ENCODE data around the gene UNC5A.

Gene UNC5A

GRCh38 chr5:176902911-176903664, 92.7 kb downstream of the UNC5A start:
- peaks cover 53% of the 10 kb centered on the region for H3K36me3 ChIP-seq (ENCODE audit: insufficient read depth, low read length)
- H3K27ac ChIP-seq = no peak overlapping the region
- TF ChIP-seq FOXP2 (optimal IDR thresholded peaks at IDR 0.05; ENCODE audit: control extremely low read depth, extremely low read length, insufficient read depth) (no peak), POLR2AphosphoS5 (IDR thresholded peaks at IDR 0.05; ENCODE audit: borderline replicate concordance, low read depth, low read length) (no peak), EZH2 (IDR thresholded peaks at IDR 0.05) (no peak)
- H3K9ac ChIP-seq (ENCODE audit: insufficient read length) = no peak overlapping the region
- DNase-seq (ENCODE audit: low read depth, low spot score) = no peak
- H3K4me3 ChIP-seq = no peak overlapping the region
- no peaks in the 10 kb centered on the region for H3K9me3 ChIP-seq (ENCODE audit: low read depth, low read length)

- Histone ChIP-seq H3K9ac (ENCODE audit: insufficient read length) (no peak overlapping the region), H3K4me3 (no peak overlapping the region), H3K27ac (no peak overlapping the region), H3K36me3 (ENCODE audit: insufficient read depth, low read length) (peaks cover 63% of the 10 kb centered on the region), H3K9me3 (ENCODE audit: low read depth, low read length) (no peaks in the 10 kb centered on the region)
- DNase-seq (ENCODE audit: low read depth, low spot score) = no peak
- TF ChIP-seq EZH2 (IDR thresholded peaks at IDR 0.05) (no peak), POLR2AphosphoS5 (IDR thresholded peaks at IDR 0.05; ENCODE audit: borderline replicate concordance, low read depth, low read length) (no peak), FOXP2 (optimal IDR thresholded peaks at IDR 0.05; ENCODE audit: control extremely low read depth, extremely low read length, insufficient read depth) (no peak)
Measured at GRCh38 chr5:176904276-176904675, 93.9 kb downstream of the UNC5A start.

GRCh38 chr5:176906126-176906525, 95.8 kb downstream of the UNC5A start:
- Histone ChIP-seq H3K27ac (no peak overlapping the region), H3K36me3 (ENCODE audit: insufficient read depth, low read length) (peaks cover 69% of the 10 kb centered on the region), H3K9ac (ENCODE audit: insufficient read length) (no peak overlapping the region), H3K4me3 (no peak overlapping the region), H3K9me3 (ENCODE audit: low read depth, low read length) (no peaks in the 10 kb centered on the region)
- TF ChIP-seq FOXP2 (optimal IDR thresholded peaks at IDR 0.05; ENCODE audit: control extremely low read depth, extremely low read length, insufficient read depth) = no peak
- no peak for TF ChIP-seq POLR2AphosphoS5 (IDR thresholded peaks at IDR 0.05; ENCODE audit: borderline replicate concordance, low read depth, low read length)
- TF ChIP-seq EZH2 (IDR thresholded peaks at IDR 0.05) = no peak
- no peak for DNase-seq (ENCODE audit: low read depth, low spot score)

- no peak for DNase-seq (ENCODE audit: low read depth, low spot score)
- TF ChIP-seq FOXP2 (optimal IDR thresholded peaks at IDR 0.05; ENCODE audit: control extremely low read depth, extremely low read length, insufficient read depth) (no peak), POLR2AphosphoS5 (IDR thresholded peaks at IDR 0.05; ENCODE audit: borderline replicate concordance, low read depth, low read length) (no peak), EZH2 (IDR thresholded peaks at IDR 0.05) (no peak)
- Histone ChIP-seq H3K27ac (no peak overlapping the region), H3K9ac (ENCODE audit: insufficient read length) (no peak overlapping the region), H3K4me3 (no peak overlapping the region), H3K9me3 (ENCODE audit: low read depth, low read length) (no peaks in the 10 kb centered on the region), H3K36me3 (ENCODE audit: insufficient read depth, low read length) (peaks cover 72% of the 10 kb centered on the region)
Measured at GRCh38 chr5:176906796-176907195, 96.4 kb downstream of the UNC5A start.

GRCh38 chr5:176908675-176909368, 98.5 kb downstream of the UNC5A start:
- H3K9ac ChIP-seq (ENCODE audit: insufficient read length) = no peak overlapping the region
- peaks cover 61% of the 10 kb centered on the region for H3K36me3 ChIP-seq (ENCODE audit: insufficient read depth, low read length)
- H3K9me3 ChIP-seq (ENCODE audit: low read depth, low read length) = no peaks in the 10 kb centered on the region
- no peak for DNase-seq (ENCODE audit: low read depth, low spot score)
- H3K27ac ChIP-seq = peak overlapping the region; percentile 34; the same call in 1 of the 2 replicates
- no peak overlapping the region for H3K4me3 ChIP-seq
- TF ChIP-seq FOXP2 (optimal IDR thresholded peaks at IDR 0.05; ENCODE audit: control extremely low read depth, extremely low read length, insufficient read depth) (no peak), EZH2 (IDR thresholded peaks at IDR 0.05) (no peak), POLR2AphosphoS5 (IDR thresholded peaks at IDR 0.05; ENCODE audit: borderline replicate concordance, low read depth, low read length) (no peak)

GRCh38 chr5:176912115-176912514, 101.8 kb downstream of the UNC5A start:
- H3K4me3 ChIP-seq = no peak overlapping the region
- DNase-seq (ENCODE audit: low read depth, low spot score) = no peak

GRCh38 chr5:176915906-176916305, 105.5 kb downstream of the UNC5A start:
- Histone ChIP-seq H3K36me3 (ENCODE audit: insufficient read depth, low read length) (0 out of 2 replicates have a peak, but pooled peaks cover 10% of the 10 kb centered on the region), H3K9ac (ENCODE audit: insufficient read length) (no peak overlapping the region), H3K9me3 (ENCODE audit: low read depth, low read length) (no peaks in the 10 kb centered on the region), H3K4me3 (no peak overlapping the region), H3K27ac (no peak overlapping the region)
- TF ChIP-seq POLR2AphosphoS5 (IDR thresholded peaks at IDR 0.05; ENCODE audit: borderline replicate concordance, low read depth, low read length) (no peak), FOXP2 (optimal IDR thresholded peaks at IDR 0.05; ENCODE audit: control extremely low read depth, extremely low read length, insufficient read depth) (no peak), EZH2 (IDR thresholded peaks at IDR 0.05) (no peak)
- no peak for DNase-seq (ENCODE audit: low read depth, low spot score)

More at GRCh38 chr5:176912115-176912514, 101.8 kb downstream of the UNC5A start:
- Histone ChIP-seq H3K36me3 (ENCODE audit: insufficient read depth, low read length) (peaks cover 29% of the 10 kb centered on the region), H3K9me3 (ENCODE audit: low read depth, low read length) (no peaks in the 10 kb centered on the region), H3K9ac (ENCODE audit: insufficient read length) (no peak overlapping the region), H3K27ac (no peak overlapping the region)
- no peak for TF ChIP-seq FOXP2 (optimal IDR thresholded peaks at IDR 0.05; ENCODE audit: control extremely low read depth, extremely low read length, insufficient read depth)

GRCh38 chr5:176916337-176916736, 106.0 kb downstream of the UNC5A start:
- no peak overlapping the region for H3K27ac ChIP-seq
- no peak overlapping the region for H3K4me3 ChIP-seq
- DNase-seq (ENCODE audit: low read depth, low spot score) = no peak
- H3K9me3 ChIP-seq (ENCODE audit: low read depth, low read length) = no peaks in the 10 kb centered on the region
- TF ChIP-seq POLR2AphosphoS5 (IDR thresholded peaks at IDR 0.05; ENCODE audit: borderline replicate concordance, low read depth, low read length) (no peak), EZH2 (IDR thresholded peaks at IDR 0.05) (no peak), FOXP2 (optimal IDR thresholded peaks at IDR 0.05; ENCODE audit: control extremely low read depth, extremely low read length, insufficient read depth) (no peak)
- 0 out of 2 replicates have a peak, but pooled peaks cover 10% of the 10 kb centered on the region for H3K36me3 ChIP-seq (ENCODE audit: insufficient read depth, low read length)
- no peak overlapping the region for H3K9ac ChIP-seq (ENCODE audit: insufficient read length)

Measured in SK-N-MC (cell line).